HL-60 (cell line): Measurements from ENCODE around the gene ZSWIM4.

Experiments
- DNase-seq, 2 experiments: peaks; one replicate each; pipeline ENCODE4 v3.0.0-alpha.2; 2010 to 2020; ENCODE audit warnings: low read depth in 1 of 2, low spot score in 1 of 2
- H3K27ac ChIP-seq: fragments of 250-450 bp; sonication (Bioruptor Pico); replicated peaks from 2 replicates; pipeline ENCODE4 v1.5.1; 2020; ENCODE audit warnings: mild to moderate bottlenecking, moderate library complexity
- H3K27me3 ChIP-seq: fragments of 250-450 bp; sonication (Bioruptor Pico); 2 replicates; pipeline ENCODE4 v1.5.1; 2021; ENCODE audit warnings: mild to moderate bottlenecking, moderate library complexity; ENCODE audit not compliant: insufficient read depth, poor library complexity, severe bottlenecking
- H3K4me3 ChIP-seq: replicated peaks from 2 replicates; pipeline ENCODE4 v1.5.1; 2011; ENCODE audit warnings: mild to moderate bottlenecking, control low read depth, low read length; ENCODE audit not compliant: insufficient read depth
- CTCF ChIP-seq: IDR thresholded peaks from one replicate; pipeline ENCODE4 v1.5.1; 2011; ENCODE audit warnings: low read length, control low read depth, inconsistent platforms; ENCODE audit not compliant: insufficient read depth
- GABPA ChIP-seq: IDR thresholded peaks from 2 replicates; pipeline ENCODE4 v1.6.1; 2012; ENCODE audit warnings: low read depth
- POLR2AphosphoS5 ChIP-seq: IDR thresholded peaks from 2 replicates; pipeline ENCODE4 v1.6.1; 2012; ENCODE audit warnings: low read depth
- REST ChIP-seq: IDR thresholded peaks from 2 replicates; pipeline ENCODE4 v1.6.1; 2012; ENCODE audit warnings: low read depth; ENCODE audit not compliant: insufficient replicate concordance
- SPI1 ChIP-seq: IDR thresholded peaks from 2 replicates; pipeline ENCODE4 v1.6.1; 2012; ENCODE audit warnings: low read depth, mild to moderate bottlenecking, borderline replicate concordance

The ZSWIM4 gene

GRCh38 chr19:13812544-13812943 lies 17.3 kb downstream of the ZSWIM4 start:
- no peak overlapping the region for H3K27ac ChIP-seq
- DNase-seq, result no peak
- no peak for TF ChIP-seq REST
- no peak for TF ChIP-seq POLR2AphosphoS5
- no peak for TF ChIP-seq GABPA
- no peak for TF ChIP-seq CTCF
- TF ChIP-seq SPI1, result no peak

GRCh38 chr19:13813147-13813546 lies 17.9 kb downstream of the ZSWIM4 start:
- Histone ChIP-seq H3K27ac (no peak overlapping the region), H3K4me3 (no peak overlapping the region), H3K27me3 (no peaks in the 10 kb centered on the region)
- TF ChIP-seq POLR2AphosphoS5 (no peak), SPI1 (no peak), GABPA (no peak), CTCF (no peak), REST (no peak)
- no peak for DNase-seq

More at GRCh38 chr19:13812544-13812943, 17.3 kb downstream of the ZSWIM4 start:
- Histone ChIP-seq H3K27me3 (no peaks in the 10 kb centered on the region), H3K4me3 (no peak overlapping the region)

GRCh38 chr19:13814550-13814949 lies 19.3 kb downstream of the ZSWIM4 start:
- no peak for DNase-seq
- Histone ChIP-seq H3K27me3 (no peaks in the 10 kb centered on the region), H3K4me3 (no peak overlapping the region), H3K27ac (no peak overlapping the region)
- TF ChIP-seq GABPA, result no peak
- no peak for TF ChIP-seq REST
- no peak for TF ChIP-seq CTCF
- TF ChIP-seq SPI1, result no peak
- TF ChIP-seq POLR2AphosphoS5, result no peak
